ENCODE results near the gene HDAC4.
"Not testable (repeated sequence)": the region's sequence is repeated elsewhere in the genome, so short reads cannot be mapped to it uniquely, and the experiment has no call there.

Gene HDAC4

GRCh38 chr2:239287461-239287860 is 113.4 kb downstream of the HDAC4 start:
- H3K36me3 Mint-ChIP-seq (ENCODE audit: low read depth), result no peaks in the 10 kb centered on the region
- H3K4me1 Mint-ChIP-seq (ENCODE audit: low read depth), result peaks cover 86% of the 10 kb centered on the region
- H3K27me3 Mint-ChIP-seq, result peaks cover 18% of the 10 kb centered on the region

GRCh38 chr2:239286901-239287300 is 113.9 kb downstream of the HDAC4 start:
- Mint-ChIP-seq H3K27me3 (peaks cover 16% of the 10 kb centered on the region), H3K4me3 (no peak overlapping the region), H3K9me3 (no peaks in the 10 kb centered on the region), H3K36me3 (ENCODE audit: low read depth) (no peaks in the 10 kb centered on the region), H3K4me1 (ENCODE audit: low read depth) (peaks cover 83% of the 10 kb centered on the region), H3K27ac (no peak overlapping the region)

More at GRCh38 chr2:239287461-239287860, 113.4 kb downstream of the HDAC4 start:
- Mint-ChIP-seq H3K27ac (no peak overlapping the region), H3K9me3 (no peaks in the 10 kb centered on the region), H3K4me3 (no peak overlapping the region)

GRCh38 chr2:239285932-239286230 is 114.9 kb downstream of the HDAC4 start:
- H3K4me3 Mint-ChIP-seq, result peak overlapping the region; percentile 68
- peaks cover 16% of the 10 kb centered on the region for H3K27me3 Mint-ChIP-seq
- peaks cover 75% of the 10 kb centered on the region for H3K4me1 Mint-ChIP-seq (ENCODE audit: low read depth)
- H3K9me3 Mint-ChIP-seq, result no peaks in the 10 kb centered on the region
- H3K36me3 Mint-ChIP-seq (ENCODE audit: low read depth), result no peaks in the 10 kb centered on the region
- H3K27ac Mint-ChIP-seq, result peak overlapping the region; percentile 50

GRCh38 chr2:239285071-239285931 is 115.5 kb downstream of the HDAC4 start:
- peak overlapping the region; percentile 68 for H3K4me3 Mint-ChIP-seq
- peaks cover 69% of the 10 kb centered on the region for H3K4me1 Mint-ChIP-seq (ENCODE audit: low read depth)
- H3K27ac Mint-ChIP-seq, result peak overlapping the region; percentile 50
- peaks cover 16% of the 10 kb centered on the region for H3K27me3 Mint-ChIP-seq
- H3K9me3 Mint-ChIP-seq, result no peaks in the 10 kb centered on the region
- H3K36me3 Mint-ChIP-seq (ENCODE audit: low read depth), result no peaks in the 10 kb centered on the region

- Mint-ChIP-seq H3K4me3 (peak overlapping the region; percentile 68), H3K4me1 (ENCODE audit: low read depth) (peaks cover 58% of the 10 kb centered on the region), H3K36me3 (ENCODE audit: low read depth) (no peaks in the 10 kb centered on the region), H3K9me3 (no peaks in the 10 kb centered on the region), H3K27me3 (peaks cover 16% of the 10 kb centered on the region), H3K27ac (no peak overlapping the region)
These were observed 116.6 kb downstream of the HDAC4 start for GRCh38 chr2:239283961-239284795.

- Mint-ChIP-seq H3K27ac (no peak overlapping the region), H3K4me3 (no peak overlapping the region), H3K27me3 (peaks cover 16% of the 10 kb centered on the region), H3K9me3 (no peaks in the 10 kb centered on the region), H3K4me1 (ENCODE audit: low read depth) (peaks cover 50% of the 10 kb centered on the region), H3K36me3 (ENCODE audit: low read depth) (no peaks in the 10 kb centered on the region)
These were observed 117.4 kb downstream of the HDAC4 start for GRCh38 chr2:239283288-239283945.

GRCh38 chr2:239282448-239283287 is 118.2 kb downstream of the HDAC4 start:
- H3K36me3 Mint-ChIP-seq (ENCODE audit: low read depth), result no peaks in the 10 kb centered on the region
- H3K4me3 Mint-ChIP-seq, result no peak overlapping the region
- H3K27me3 Mint-ChIP-seq, result peaks cover 12% of the 10 kb centered on the region
- H3K4me1 Mint-ChIP-seq (ENCODE audit: low read depth), result peaks cover 43% of the 10 kb centered on the region
- no peak overlapping the region for H3K27ac Mint-ChIP-seq
- no peaks in the 10 kb centered on the region for H3K9me3 Mint-ChIP-seq

- H3K27me3 Mint-ChIP-seq; H3K27ac Mint-ChIP-seq; H3K4me3 Mint-ChIP-seq; H3K9me3 Mint-ChIP-seq; H3K36me3 Mint-ChIP-seq (ENCODE audit: low read depth): not testable (repeated sequence)
- H3K4me1 Mint-ChIP-seq (ENCODE audit: low read depth), result peaks cover 26% of the 10 kb centered on the region
These were observed 120.4 kb downstream of the HDAC4 start for GRCh38 chr2:239280296-239281017.

GRCh38 chr2:239279508-239280295 is 121.1 kb downstream of the HDAC4 start:
- peak overlapping the region; percentile 40 for H3K27ac Mint-ChIP-seq

GRCh38 chr2:239278941-239279365 is 121.9 kb downstream of the HDAC4 start:
- no peaks in the 10 kb centered on the region for H3K9me3 Mint-ChIP-seq
- H3K4me1 Mint-ChIP-seq (ENCODE audit: low read depth), result peaks cover 26% of the 10 kb centered on the region
- H3K36me3 Mint-ChIP-seq (ENCODE audit: low read depth), result no peaks in the 10 kb centered on the region
- H3K4me3 Mint-ChIP-seq, result no peak overlapping the region
- H3K27ac Mint-ChIP-seq, result peak overlapping the region; percentile 40
- H3K27me3 Mint-ChIP-seq, result peaks cover 3% of the 10 kb centered on the region

More at GRCh38 chr2:239279508-239280295, 121.1 kb downstream of the HDAC4 start:
- H3K27me3 Mint-ChIP-seq, result no peaks in the 10 kb centered on the region
- H3K36me3 Mint-ChIP-seq (ENCODE audit: low read depth), result no peaks in the 10 kb centered on the region
- peaks cover 26% of the 10 kb centered on the region for H3K4me1 Mint-ChIP-seq (ENCODE audit: low read depth)
- H3K9me3 Mint-ChIP-seq, result no peaks in the 10 kb centered on the region
- H3K4me3 Mint-ChIP-seq, result no peak overlapping the region

- Mint-ChIP-seq H3K27me3 (peaks cover 9% of the 10 kb centered on the region), H3K4me1 (ENCODE audit: low read depth) (peaks cover 28% of the 10 kb centered on the region), H3K9me3 (no peaks in the 10 kb centered on the region), H3K4me3 (no peak overlapping the region), H3K36me3 (ENCODE audit: low read depth) (no peaks in the 10 kb centered on the region), H3K27ac (no peak overlapping the region)
These were observed 122.5 kb downstream of the HDAC4 start for GRCh38 chr2:239278361-239278760.

- Mint-ChIP-seq H3K4me3 (no peak overlapping the region), H3K4me1 (ENCODE audit: low read depth) (peaks cover 35% of the 10 kb centered on the region), H3K27me3 (peaks cover 16% of the 10 kb centered on the region)
These were observed 123.3 kb downstream of the HDAC4 start for GRCh38 chr2:239277401-239278085.

GRCh38 chr2:239276851-239277250 is 124.0 kb downstream of the HDAC4 start:
- Mint-ChIP-seq H3K4me3 (no peak overlapping the region), H3K27me3 (peaks cover 21% of the 10 kb centered on the region), H3K9me3 (no peaks in the 10 kb centered on the region), H3K36me3 (ENCODE audit: low read depth) (no peaks in the 10 kb centered on the region), H3K27ac (no peak overlapping the region), H3K4me1 (ENCODE audit: low read depth) (peaks cover 36% of the 10 kb centered on the region)

More at GRCh38 chr2:239277401-239278085, 123.3 kb downstream of the HDAC4 start:
- no peaks in the 10 kb centered on the region for H3K36me3 Mint-ChIP-seq (ENCODE audit: low read depth)
- H3K27ac Mint-ChIP-seq, result no peak overlapping the region
- no peaks in the 10 kb centered on the region for H3K9me3 Mint-ChIP-seq

Data from stimulated activated naive CD8-positive, alpha-beta T cell treated with anti-CD3 and anti-CD28 coated beads, Interleukin-15, Interleukin-2, amounts not matched to agents 100 ng/mL and 50 ng/mL, for 24 hours (primary cell).